HUDEP-2 (cell line): ENCODE data around the gene RAB36.
"Not testable (repeated sequence)": the region's sequence is repeated elsewhere in the genome, so short reads cannot be mapped to it uniquely, and the experiment has no call there.

Experiments used
- DNase-seq, 76 experiments: peaks; one replicate each; lab custom pipeline; 2025; ENCODE audit not compliant: unreplicated experiment in 76 of 76; lab: John Stamatoyannopoulos, UW

RAB36 gene

DNA sequence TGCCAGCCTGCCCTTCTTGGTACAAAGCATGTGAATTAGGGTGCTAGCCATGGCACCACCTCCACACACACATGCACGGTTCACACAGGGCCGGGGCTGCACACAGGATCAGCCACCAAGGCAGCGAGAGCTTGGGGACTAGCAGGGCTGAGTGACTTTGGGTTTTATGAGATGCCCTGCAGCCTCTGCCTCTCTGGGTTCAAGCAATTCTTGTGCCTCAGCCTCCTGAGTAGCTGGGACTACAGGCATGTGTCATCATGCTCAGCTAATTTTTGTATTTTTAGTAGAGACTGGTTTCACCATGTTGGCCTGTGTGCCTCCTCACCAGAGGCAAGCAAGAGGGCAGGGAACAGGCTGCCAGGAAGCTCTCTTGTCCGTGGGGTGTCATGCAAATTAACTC is 8.3 kb upstream of the RAB36 start:
- DNase-seq, result not testable (repeated sequence)

DNA sequence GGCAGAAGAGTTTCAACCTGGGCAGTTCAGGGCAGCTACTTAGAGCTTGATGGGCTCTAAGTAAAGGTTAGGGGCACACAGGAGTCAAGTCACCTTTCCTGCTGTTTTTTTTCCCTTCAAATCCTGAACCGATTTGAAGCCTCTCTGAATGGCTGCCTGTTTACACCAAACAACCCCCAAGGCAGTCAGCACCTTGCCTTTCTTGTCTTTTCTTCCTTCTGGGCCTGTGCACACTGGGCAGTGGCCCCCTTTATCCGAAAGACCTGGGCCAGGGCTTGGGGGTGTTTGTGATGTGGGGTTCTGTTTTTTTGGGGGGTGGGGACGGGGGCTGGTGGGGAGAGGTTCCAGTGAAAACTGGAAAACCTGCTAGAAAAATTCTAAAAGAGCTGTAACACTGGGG is 7.8 kb upstream of the RAB36 start:
- DNase-seq, result no peak

DNA sequence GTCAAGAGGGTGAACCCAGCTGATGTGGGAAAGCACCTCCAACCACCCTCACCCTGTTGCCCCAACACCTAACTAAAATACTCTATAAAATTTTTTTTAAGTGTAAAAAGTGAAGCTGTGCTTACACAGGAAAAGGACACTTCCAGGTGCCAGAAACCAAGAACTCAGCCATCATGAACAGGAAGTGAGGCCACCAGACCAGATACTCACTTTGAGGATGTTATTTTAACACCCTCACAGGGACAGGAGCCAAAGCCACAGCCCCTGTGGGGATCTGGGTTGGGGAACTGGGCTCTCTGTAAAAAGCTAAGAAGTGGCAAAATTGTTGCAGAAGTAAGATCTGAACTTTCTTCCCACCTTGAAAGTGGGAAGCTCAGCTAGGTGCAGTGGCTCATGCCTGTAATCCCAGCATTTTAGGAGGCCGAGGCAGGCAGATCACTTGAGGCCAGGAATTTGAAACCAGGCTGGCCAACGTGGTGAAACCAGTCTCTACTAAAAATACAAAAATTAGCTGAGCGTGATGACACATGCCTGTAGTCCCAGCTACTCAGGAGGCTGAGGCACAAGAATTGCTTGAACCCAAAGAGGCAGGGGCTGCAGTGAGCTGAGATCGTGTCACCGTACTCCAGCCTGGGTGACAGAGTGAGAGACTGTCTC is 7.2 kb upstream of the RAB36 start:
- no peak for DNase-seq

- no peak for DNase-seq
Measured at GRCh38 chr22:23138584-23139435, 6.5 kb upstream of the RAB36 start.

GRCh38 chr22:23140385-23140784 is 4.9 kb upstream of the RAB36 start:
- no peak for DNase-seq

- DNase-seq, result no peak
Measured at GRCh38 chr22:23142546-23143105, 2.7 kb upstream of the RAB36 start.

- no peak for DNase-seq
Measured at GRCh38 chr22:23143119-23143518, 2.2 kb upstream of the RAB36 start.

GRCh38 chr22:23144432-23144831 is 845 bp upstream of the RAB36 start:
- no peak for DNase-seq

- DNase-seq, result no peak
Measured at GRCh38 chr22:23145878-23146470, 697 bp downstream of the RAB36 start.

- no peak for DNase-seq
Measured at GRCh38 chr22:23146478-23147205, 1.4 kb downstream of the RAB36 start.

- DNase-seq, result no peak
Measured at GRCh38 chr22:23147617-23148387, 2.5 kb downstream of the RAB36 start.

- DNase-seq, result no peak
Measured at GRCh38 chr22:23149743-23150238, 4.5 kb downstream of the RAB36 start.

- DNase-seq, result no peak
Measured at GRCh38 chr22:23150762-23151161, 5.5 kb downstream of the RAB36 start.

GRCh38 chr22:23151827-23152226 is 6.5 kb downstream of the RAB36 start:
- DNase-seq, result no peak

DNA sequence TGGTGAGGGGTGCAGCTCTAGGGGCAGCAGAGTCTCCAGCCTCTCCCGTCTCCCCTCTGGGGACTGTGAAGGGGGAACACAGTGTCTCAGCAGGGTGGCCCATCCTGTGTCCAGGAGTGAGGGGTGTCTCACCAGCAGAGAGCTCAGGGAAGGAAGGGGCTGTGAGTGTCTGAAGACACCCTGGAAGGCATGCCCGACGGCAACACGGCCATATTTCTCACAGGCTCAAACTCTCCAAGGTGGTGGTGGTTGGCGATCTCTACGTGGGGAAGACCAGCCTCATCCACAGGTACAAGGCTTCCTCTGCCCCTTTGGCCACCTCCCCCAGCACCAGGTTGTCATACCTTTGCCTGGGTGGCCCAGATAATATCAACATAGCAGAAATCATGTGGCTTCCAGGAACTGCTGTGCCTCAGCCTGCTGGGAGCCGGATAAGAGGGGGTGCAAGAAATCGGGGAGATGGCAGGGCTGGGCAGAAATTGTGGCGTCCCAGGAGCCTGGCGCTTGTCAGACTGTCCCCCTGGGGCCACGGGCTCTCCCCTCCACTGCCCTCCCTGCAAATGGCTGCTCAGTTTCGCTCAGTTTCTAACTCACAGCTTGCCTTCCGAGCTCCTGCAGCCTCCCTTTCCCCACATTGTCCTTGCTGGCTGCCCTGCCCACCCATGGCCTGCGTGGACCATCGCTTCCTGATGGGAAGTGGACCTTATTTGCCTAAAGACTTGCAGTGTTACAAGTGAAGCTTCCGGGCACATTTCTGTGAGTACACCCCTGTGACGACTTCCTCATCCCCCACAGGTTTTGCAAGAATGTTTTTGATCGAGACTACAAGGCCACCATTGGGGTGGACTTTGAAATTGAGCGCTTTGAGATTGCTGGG is 7.2 kb downstream of the RAB36 start:
- no peak for DNase-seq

DNA sequence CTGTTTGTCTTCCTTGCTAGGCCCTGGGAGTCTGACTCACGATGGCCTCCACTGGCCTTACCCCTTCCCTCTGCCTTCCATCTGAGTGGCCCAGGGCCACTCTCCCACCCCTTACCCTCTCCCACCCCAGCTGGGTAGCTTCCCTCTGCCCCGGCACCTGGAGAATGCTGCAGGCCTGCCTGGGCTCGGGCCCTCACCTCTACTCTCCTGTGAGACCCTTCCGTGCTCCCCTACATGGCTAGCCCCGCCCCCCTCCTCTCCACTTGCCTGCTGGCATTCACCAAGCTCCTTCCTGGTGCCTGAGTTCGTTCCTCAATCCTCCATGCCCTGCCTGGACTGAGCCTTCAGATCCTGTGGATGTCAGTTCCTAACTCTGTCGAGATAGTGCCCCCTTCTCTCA is 8.7 kb downstream of the RAB36 start:
- no peak for DNase-seq

GRCh38 chr22:23154461-23154860 is 9.2 kb downstream of the RAB36 start:
- DNase-seq, result no peak

DNA sequence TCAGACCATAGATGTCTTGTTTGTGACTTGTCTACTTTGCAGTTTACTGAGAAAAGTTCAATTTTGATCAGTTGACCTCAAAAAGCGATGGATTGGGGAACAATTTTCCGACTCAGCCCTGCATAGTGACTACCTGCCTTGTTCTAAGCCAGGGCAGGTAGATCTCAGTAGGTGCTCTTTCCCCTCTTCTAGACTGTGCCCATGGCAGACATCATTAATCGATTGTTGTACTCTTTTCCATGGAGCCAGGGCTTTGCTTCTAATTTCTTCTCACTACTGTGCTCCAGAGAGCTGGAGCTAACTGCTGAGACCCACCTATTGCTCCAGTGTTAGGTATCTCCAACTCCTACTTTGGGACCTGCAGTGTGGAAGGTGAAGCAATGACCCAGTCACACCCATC is 9.9 kb downstream of the RAB36 start:
- no peak for DNase-seq

- DNase-seq, result no peak
Measured at GRCh38 chr22:23155831-23156230, 10.6 kb downstream of the RAB36 start.
